ENCODE results near the gene GTSF1L. TPM values are rescaled to one million over a fixed set of nuclear protein-coding genes. Genes with fewer than 3 reads are reported as not detected.

Gene GTSF1L
- total and polyA plus RNA-seq, 12 donors, result not detected

DNA sequence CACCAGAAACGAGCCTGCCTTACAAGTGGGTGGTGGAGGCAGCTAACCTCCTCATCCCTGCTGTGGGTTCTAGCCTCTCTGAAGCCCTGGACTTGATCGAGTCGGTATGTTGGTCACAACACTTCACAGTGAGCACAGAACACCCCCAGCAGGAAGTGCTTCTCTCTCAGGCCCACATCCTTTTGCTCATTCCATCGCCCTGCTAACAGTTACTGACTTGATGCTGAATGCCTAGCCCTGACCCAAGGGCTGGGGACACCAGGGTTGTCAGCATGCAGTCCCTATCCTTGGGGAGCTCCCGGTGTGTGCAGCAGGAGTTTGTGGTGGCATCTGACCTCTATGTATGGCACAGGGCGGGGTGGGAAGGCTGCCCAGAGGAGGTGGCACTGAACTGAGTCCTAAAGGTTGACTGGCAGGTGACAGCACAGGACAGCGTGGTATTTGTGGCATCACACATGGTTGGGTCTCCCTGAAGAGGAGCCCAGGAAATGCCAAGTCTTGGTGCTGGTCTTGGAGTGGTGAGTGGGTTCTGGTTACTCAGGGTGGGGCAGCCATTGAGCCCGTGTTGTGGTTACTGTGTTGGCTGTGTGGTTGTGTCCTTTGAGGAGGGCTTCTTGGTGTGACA lies 26.7 kb downstream of the GTSF1L start:
- Histone ChIP-seq H3K36me3 (peaks cover 0 to 4% (median 0%) of the 10 kb centered on the region in 9 donors), H3K4me3 (no peak overlapping the region), H3K4me1 (no peaks in the 10 kb centered on the region), H3K9me3 (no peaks in the 10 kb centered on the region), H3K27ac (no peak overlapping the region), H3K27me3 (no peaks in the 10 kb centered on the region)
- ATAC-seq (no peak), DNase-seq (no peak)
- TF ChIP-seq, protein P1, sequence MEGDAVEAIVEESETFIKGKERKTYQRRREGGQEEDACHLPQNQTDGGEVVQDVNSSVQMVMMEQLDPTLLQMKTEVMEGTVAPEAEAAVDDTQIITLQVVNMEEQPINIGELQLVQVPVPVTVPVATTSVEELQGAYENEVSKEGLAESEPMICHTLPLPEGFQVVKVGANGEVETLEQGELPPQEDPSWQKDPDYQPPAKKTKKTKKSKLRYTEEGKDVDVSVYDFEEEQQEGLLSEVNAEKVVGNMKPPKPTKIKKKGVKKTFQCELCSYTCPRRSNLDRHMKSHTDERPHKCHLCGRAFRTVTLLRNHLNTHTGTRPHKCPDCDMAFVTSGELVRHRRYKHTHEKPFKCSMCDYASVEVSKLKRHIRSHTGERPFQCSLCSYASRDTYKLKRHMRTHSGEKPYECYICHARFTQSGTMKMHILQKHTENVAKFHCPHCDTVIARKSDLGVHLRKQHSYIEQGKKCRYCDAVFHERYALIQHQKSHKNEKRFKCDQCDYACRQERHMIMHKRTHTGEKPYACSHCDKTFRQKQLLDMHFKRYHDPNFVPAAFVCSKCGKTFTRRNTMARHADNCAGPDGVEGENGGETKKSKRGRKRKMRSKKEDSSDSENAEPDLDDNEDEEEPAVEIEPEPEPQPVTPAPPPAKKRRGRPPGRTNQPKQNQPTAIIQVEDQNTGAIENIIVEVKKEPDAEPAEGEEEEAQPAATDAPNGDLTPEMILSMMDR (IDR thresholded peaks at IDR 0.05), result no peak
- 91 to 95% methylated on average over 8 of the region's 8 CpGs for whole genome bisulfite sequencing, 2 donors
- intact Hi-C loops (cut with DNase I), result loop anchor here in 1 of 10 donors (10.0 kb wide), 1 partner anchor 165 kb away; no protein-coding TSS in a partner anchor

DNA sequence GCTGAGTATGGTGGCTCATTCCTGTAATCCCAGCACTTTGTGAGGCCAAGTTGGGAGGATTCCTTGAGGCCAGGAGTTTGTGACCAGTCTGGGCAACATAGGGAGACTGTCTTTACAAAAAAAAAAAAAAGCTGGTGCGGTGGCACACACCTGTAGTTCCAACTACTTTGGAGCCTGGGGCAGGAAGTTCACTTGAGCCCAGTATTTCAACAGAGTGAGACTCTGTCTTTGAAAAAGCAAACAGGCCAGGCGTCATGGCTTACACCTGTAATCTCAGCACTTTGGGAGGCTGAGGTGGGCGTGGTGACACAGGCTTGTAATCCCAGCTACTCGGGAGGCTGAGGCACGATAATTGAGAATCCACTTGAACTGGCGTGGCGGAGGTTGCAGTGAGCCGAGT lies 31.2 kb downstream of the GTSF1L start:
- Histone ChIP-seq H3K4me1 (no peaks in the 10 kb centered on the region), H3K27me3 (no peaks in the 10 kb centered on the region), H3K36me3 (peaks cover 0 to 3% (median 0%) of the 10 kb centered on the region in 9 donors), H3K4me3 (no peak overlapping the region), H3K27ac (no peak overlapping the region), H3K9me3 (no peaks in the 10 kb centered on the region)
- TF ChIP-seq, protein P1 (IDR thresholded peaks at IDR 0.05), result no peak
- 94 to 97% methylated on average over 8 of the region's 8 CpGs for WGBS, 2 donors
- ATAC-seq (no peak), DNase-seq (no peak)
- intact Hi-C loops (cut with DNase I), result loop anchor here in 1 of 10 donors (10.0 kb wide), 1 partner anchor 161 kb away; no protein-coding TSS in a partner anchor

DNA sequence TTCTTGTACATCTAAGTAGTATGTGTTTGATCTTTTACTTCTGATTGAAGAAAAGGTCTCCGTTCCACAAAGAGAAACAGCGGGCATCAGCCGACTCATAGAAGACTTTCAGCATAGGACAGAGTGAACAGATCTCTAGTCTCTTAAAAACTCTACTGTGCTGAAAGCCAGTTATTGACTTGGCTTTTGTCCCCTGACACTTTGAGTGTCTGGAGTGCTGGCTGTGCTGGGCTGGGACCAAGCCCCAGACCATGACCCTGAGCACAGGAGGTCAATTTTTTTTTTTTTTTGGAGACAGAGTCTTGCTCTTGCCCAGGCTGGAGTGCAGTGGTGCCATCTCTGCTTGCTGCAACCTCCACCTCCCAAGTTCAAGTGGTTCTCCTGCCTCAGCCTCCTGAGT lies 32.0 kb downstream of the GTSF1L start:
- WGBS, 2 donors, result 85 to 91% methylated on average over 3 of the region's 3 CpGs
- no peaks in the 10 kb centered on the region for H3K9me3 ChIP-seq
- TF ChIP-seq, protein P1 (IDR thresholded peaks at IDR 0.05), result no peak
- no peak for ATAC-seq
- H3K27me3 ChIP-seq, result no peaks in the 10 kb centered on the region
- no peak for DNase-seq
- intact Hi-C loops (cut with DNase I), result loop anchor here in 2 of 10 donors (5.0 to 10.0 kb wide), 2 partner anchors 160 to 247 kb away; no protein-coding TSS in a partner anchor
- no peaks in the 10 kb centered on the region for H3K4me1 ChIP-seq
- no peak overlapping the region for H3K4me3 ChIP-seq
- H3K27ac ChIP-seq, result no peak overlapping the region
- peaks cover 0 to 3% (median 0%) of the 10 kb centered on the region in 9 donors for H3K36me3 ChIP-seq

DNA sequence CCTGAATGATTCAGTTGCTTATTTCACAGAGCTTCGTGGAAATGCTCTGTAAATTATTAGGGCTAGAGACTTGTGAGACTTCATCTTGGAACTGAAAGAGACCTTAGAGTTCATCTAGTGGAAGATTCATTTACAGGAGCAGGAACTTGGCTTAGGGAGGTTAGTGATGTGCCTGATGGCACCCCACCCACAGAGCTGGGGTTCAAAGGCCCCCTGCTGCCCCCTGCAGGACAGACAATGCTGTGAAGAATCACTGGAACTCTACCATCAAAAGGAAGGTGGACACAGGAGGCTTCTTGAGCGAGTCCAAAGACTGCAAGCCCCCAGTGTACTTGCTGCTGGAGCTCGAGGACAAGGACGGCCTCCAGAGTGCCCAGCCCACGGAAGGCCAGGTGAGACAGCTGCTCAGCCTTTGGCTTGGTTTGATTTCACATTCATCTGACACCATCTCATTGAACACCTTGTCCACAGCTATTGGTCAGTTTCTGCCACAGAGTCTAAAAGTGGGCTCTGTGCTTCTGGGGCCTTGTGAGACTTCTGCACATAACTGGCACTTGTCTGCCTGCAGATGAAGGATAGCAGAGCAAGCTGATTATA lies 34.8 kb downstream of the GTSF1L start:
- no peaks in the 10 kb centered on the region for H3K9me3 ChIP-seq
- WGBS, 2 donors, result 84 to 92% methylated on average over 5 of the region's 5 CpGs
- DNase-seq (no peak), ATAC-seq (no peak)
- intact Hi-C loops (cut with DNase I), result loop anchor here in 2 of 10 donors (5.0 to 10.0 kb wide), 2 partner anchors 157 to 245 kb away; no protein-coding TSS in a partner anchor
- no peak overlapping the region for H3K27ac ChIP-seq
- H3K36me3 ChIP-seq, result peaks cover 0 to 3% (median 0%) of the 10 kb centered on the region in 9 donors
- TF ChIP-seq, protein P1 (IDR thresholded peaks at IDR 0.05), result peak in 7 of 9 donors; percentile 33 to 62 (median 41)
- no peaks in the 10 kb centered on the region for H3K27me3 ChIP-seq
- H3K4me1 ChIP-seq, result no peaks in the 10 kb centered on the region
- H3K4me3 ChIP-seq, result no peak overlapping the region
